ENCODE data around the gene MSH5. TPM values are rescaled to one million over a fixed set of nuclear protein-coding genes. Genes with fewer than 3 reads are reported as not detected.

MSH5 gene
- total and polyA plus RNA-seq, 2 donors = 8.4 to 15.2 TPM

- Histone ChIP-seq H3K36me3 (ENCODE audit: control insufficient read depth in 2 of 2, insufficient read depth in 2 of 2, low read length in 1 of 2) (peaks cover 25 to 40% of the 10 kb centered on the region in 2 donors), H3K4me3 (ENCODE audit: low read length in 2 of 2) (no peak overlapping the region), H3K9me3 (ENCODE audit: control insufficient read depth in 2 of 2, insufficient read depth in 1 of 2, low read length in 1 of 2) (peaks cover 0 to 5% of the 10 kb centered on the region in 2 donors), H3K4me1 (ENCODE audit: control insufficient read depth in 2 of 2, insufficient read depth in 2 of 2, low read length in 2 of 2) (peaks cover 15 to 21% of the 10 kb centered on the region in 2 donors), H3K27me3 (ENCODE audit: control insufficient read depth in 2 of 2, insufficient read depth in 1 of 2, low read length in 1 of 2) (no peaks in the 10 kb centered on the region), H3K27ac (ENCODE audit: low read depth in 1 of 2, low read length in 1 of 2) (no peak overlapping the region)
- DNase-seq (ENCODE audit: low read depth in 6 of 9, low spot score in 9 of 9) = no peak
- WGBS = 98% methylated on average over 5 of the region's 5 CpGs
Measured at GRCh38 chr6:31700740-31701401, 38.9 kb upstream of the MSH5 start.

GRCh38 chr6:31701666-31702404 lies 38.0 kb upstream of the MSH5 start:
- no peaks in the 10 kb centered on the region for H3K27me3 ChIP-seq (ENCODE audit: control insufficient read depth in 2 of 2, insufficient read depth in 1 of 2, low read length in 1 of 2)
- H3K4me1 ChIP-seq (ENCODE audit: control insufficient read depth in 2 of 2, insufficient read depth in 2 of 2, low read length in 2 of 2) = peaks cover 15 to 21% of the 10 kb centered on the region in 2 donors
- H3K36me3 ChIP-seq (ENCODE audit: control insufficient read depth in 2 of 2, insufficient read depth in 2 of 2, low read length in 1 of 2) = peaks cover 21 to 33% of the 10 kb centered on the region in 2 donors
- DNase-seq (ENCODE audit: low read depth in 6 of 9, low spot score in 9 of 9) = no peak
- peaks cover 0 to 5% of the 10 kb centered on the region in 2 donors for H3K9me3 ChIP-seq (ENCODE audit: control insufficient read depth in 2 of 2, insufficient read depth in 1 of 2, low read length in 1 of 2)
- WGBS = 56% methylated on average over 7 of the region's 7 CpGs
- peak overlapping the region; percentile 88 to 94 for H3K4me3 ChIP-seq (ENCODE audit: low read length in 2 of 2)
- H3K27ac ChIP-seq (ENCODE audit: low read depth in 1 of 2, low read length in 1 of 2) = peak overlapping the region; percentile 8 to 98

GRCh38 chr6:31702405-31702818 lies 37.4 kb upstream of the MSH5 start:
- no peak for DNase-seq (ENCODE audit: low read depth in 6 of 9, low spot score in 9 of 9)
- Histone ChIP-seq H3K27ac (ENCODE audit: low read depth in 1 of 2, low read length in 1 of 2) (peak overlapping the region; percentile 98 to 100), H3K27me3 (ENCODE audit: control insufficient read depth in 2 of 2, insufficient read depth in 1 of 2, low read length in 1 of 2) (no peaks in the 10 kb centered on the region), H3K9me3 (ENCODE audit: control insufficient read depth in 2 of 2, insufficient read depth in 1 of 2, low read length in 1 of 2) (peaks cover 0 to 5% of the 10 kb centered on the region in 2 donors), H3K36me3 (ENCODE audit: control insufficient read depth in 2 of 2, insufficient read depth in 2 of 2, low read length in 1 of 2) (peaks cover 20 to 29% of the 10 kb centered on the region in 2 donors), H3K4me3 (ENCODE audit: low read length in 2 of 2) (peak overlapping the region; percentile 88 to 94), H3K4me1 (ENCODE audit: control insufficient read depth in 2 of 2, insufficient read depth in 2 of 2, low read length in 2 of 2) (peaks cover 15 to 19% of the 10 kb centered on the region in 2 donors)
- 2% methylated on average over 10 of the region's 10 CpGs for WGBS

- Histone ChIP-seq H3K4me3 (ENCODE audit: low read length in 2 of 2) (peak within 1 kb of the TSS; percentile 88 to 94), H3K27me3 (ENCODE audit: control insufficient read depth in 2 of 2, insufficient read depth in 1 of 2, low read length in 1 of 2) (no peaks in the 10 kb centered on the region), H3K4me1 (ENCODE audit: control insufficient read depth in 2 of 2, insufficient read depth in 2 of 2, low read length in 2 of 2) (peaks cover 15 to 18% of the 10 kb centered on the region in 2 donors), H3K27ac (ENCODE audit: low read depth in 1 of 2, low read length in 1 of 2) (peak within 1 kb of the TSS; percentile 98 to 100), H3K36me3 (ENCODE audit: control insufficient read depth in 2 of 2, insufficient read depth in 2 of 2, low read length in 1 of 2) (peaks cover 20 to 29% of the 10 kb centered on the region in 2 donors), H3K9me3 (ENCODE audit: control insufficient read depth in 2 of 2, insufficient read depth in 1 of 2, low read length in 1 of 2) (peaks cover 0 to 5% of the 10 kb centered on the region in 2 donors)
- WGBS = 1% methylated on average over 54 of the region's 54 CpGs
- peak; percentile 96 to 99 (median 97) for DNase-seq (ENCODE audit: low read depth in 6 of 9, low spot score in 9 of 9)
Measured at GRCh38 chr6:31702819-31703716, 36.7 kb upstream of the MSH5 start, which contains the start of gene ABHD16A. Gene ABHD16A, minus strand, starts transcription at chr6:31703324. Its CDS starts 43 bp downstream, at chr6:31703281.

- no peak for DNase-seq (ENCODE audit: low read depth in 6 of 9, low spot score in 9 of 9)
- 95% methylated on average over 6 of the region's 6 CpGs for WGBS
- Histone ChIP-seq H3K9me3 (ENCODE audit: control insufficient read depth in 2 of 2, insufficient read depth in 1 of 2, low read length in 1 of 2) (peaks cover 0 to 5% of the 10 kb centered on the region in 2 donors), H3K4me3 (ENCODE audit: low read length in 2 of 2) (no peak overlapping the region), H3K36me3 (ENCODE audit: control insufficient read depth in 2 of 2, insufficient read depth in 2 of 2, low read length in 1 of 2) (peaks cover 6 to 7% of the 10 kb centered on the region in 2 donors), H3K4me1 (ENCODE audit: control insufficient read depth in 2 of 2, insufficient read depth in 2 of 2, low read length in 2 of 2) (peaks cover 15 to 26% of the 10 kb centered on the region in 2 donors), H3K27me3 (ENCODE audit: control insufficient read depth in 2 of 2, insufficient read depth in 1 of 2, low read length in 1 of 2) (no peaks in the 10 kb centered on the region), H3K27ac (ENCODE audit: low read depth in 1 of 2, low read length in 1 of 2) (no peak overlapping the region)
Measured at GRCh38 chr6:31705931-31706330, 33.9 kb upstream of the MSH5 start.

- Histone ChIP-seq H3K27me3 (ENCODE audit: control insufficient read depth in 2 of 2, insufficient read depth in 1 of 2, low read length in 1 of 2) (no peaks in the 10 kb centered on the region), H3K27ac (ENCODE audit: low read depth in 1 of 2, low read length in 1 of 2) (no peak within 1 kb of the TSS), H3K9me3 (ENCODE audit: control insufficient read depth in 2 of 2, insufficient read depth in 1 of 2, low read length in 1 of 2) (peaks cover 0 to 5% of the 10 kb centered on the region in 2 donors), H3K4me1 (ENCODE audit: control insufficient read depth in 2 of 2, insufficient read depth in 2 of 2, low read length in 2 of 2) (peaks cover 13 to 28% of the 10 kb centered on the region in 2 donors), H3K4me3 (ENCODE audit: low read length in 2 of 2) (no peak within 1 kb of the TSS), H3K36me3 (ENCODE audit: control insufficient read depth in 2 of 2, insufficient read depth in 2 of 2, low read length in 1 of 2) (peaks cover under 1 to 1% of the 10 kb centered on the region in 2 donors)
- 97% methylated on average over 3 of the region's 3 CpGs for WGBS
- DNase-seq (ENCODE audit: low read depth in 6 of 9, low spot score in 9 of 9) = no peak
Measured at GRCh38 chr6:31706599-31706998, 33.2 kb upstream of the MSH5 start, which contains the start of gene LY6G6F. Gene LY6G6F, plus strand, starts transcription at chr6:31706866. Its CDS starts 41 bp downstream, at chr6:31706907.

GRCh38 chr6:31707701-31708100 lies 32.1 kb upstream of the MSH5 start:
- no peak overlapping the region for H3K27ac ChIP-seq (ENCODE audit: low read depth in 1 of 2, low read length in 1 of 2)
- H3K27me3 ChIP-seq (ENCODE audit: control insufficient read depth in 2 of 2, insufficient read depth in 1 of 2, low read length in 1 of 2) = no peaks in the 10 kb centered on the region
- no peak for DNase-seq (ENCODE audit: low read depth in 6 of 9, low spot score in 9 of 9)
- WGBS = 97% methylated on average over 10 of the region's 10 CpGs
- H3K36me3 ChIP-seq (ENCODE audit: control insufficient read depth in 2 of 2, insufficient read depth in 2 of 2, low read length in 1 of 2) = no peaks in the 10 kb centered on the region
- H3K9me3 ChIP-seq (ENCODE audit: control insufficient read depth in 2 of 2, insufficient read depth in 1 of 2, low read length in 1 of 2) = peaks cover 0 to 5% of the 10 kb centered on the region in 2 donors
- H3K4me3 ChIP-seq (ENCODE audit: low read length in 2 of 2) = no peak overlapping the region
- H3K4me1 ChIP-seq (ENCODE audit: control insufficient read depth in 2 of 2, insufficient read depth in 2 of 2, low read length in 2 of 2) = peaks cover 5 to 27% of the 10 kb centered on the region in 2 donors

- no peak overlapping the region for H3K27ac ChIP-seq (ENCODE audit: low read depth in 1 of 2, low read length in 1 of 2)
- H3K27me3 ChIP-seq (ENCODE audit: control insufficient read depth in 2 of 2, insufficient read depth in 1 of 2, low read length in 1 of 2) = no peaks in the 10 kb centered on the region
- no peak for DNase-seq (ENCODE audit: low read depth in 6 of 9, low spot score in 9 of 9)
- 98% methylated on average over 3 of the region's 3 CpGs for WGBS
- peaks cover 0 to 5% of the 10 kb centered on the region in 2 donors for H3K9me3 ChIP-seq (ENCODE audit: control insufficient read depth in 2 of 2, insufficient read depth in 1 of 2, low read length in 1 of 2)
- no peaks in the 10 kb centered on the region for H3K36me3 ChIP-seq (ENCODE audit: control insufficient read depth in 2 of 2, insufficient read depth in 2 of 2, low read length in 1 of 2)
- H3K4me3 ChIP-seq (ENCODE audit: low read length in 2 of 2) = no peak overlapping the region
- peaks cover 5 to 32% of the 10 kb centered on the region in 2 donors for H3K4me1 ChIP-seq (ENCODE audit: control insufficient read depth in 2 of 2, insufficient read depth in 2 of 2, low read length in 2 of 2)
Measured at GRCh38 chr6:31708224-31708623, 31.6 kb upstream of the MSH5 start.

Measured in thymus (tissue), 11 donors.